Measurements from ENCODE around the gene KRTAP4-5.
"Not testable (repeated sequence)": the region's sequence is repeated elsewhere in the genome, so short reads cannot be mapped to it uniquely, and the experiment has no call there.

Gene KRTAP4-5

GRCh38 chr17:41108728-41109386 lies 40.8 kb downstream of the KRTAP4-5 start:
- DNase-seq (ENCODE audit: low read depth in 2 of 2), result not testable (repeated sequence)

GRCh38 chr17:41107941-41108450 lies 41.6 kb downstream of the KRTAP4-5 start:
- no peak for DNase-seq (ENCODE audit: low read depth in 2 of 2)

- not testable (repeated sequence) for DNase-seq (ENCODE audit: low read depth in 2 of 2)
Measured at GRCh38 chr17:41105347-41105746, 44.3 kb downstream of the KRTAP4-5 start, which contains the start of gene KRTAP4-9. KRTAP4-9 (plus strand) TSS chr17:41105389; CDS start chr17:41105389, 0 bp downstream.

- DNase-seq (ENCODE audit: low read depth in 2 of 2), result not testable (repeated sequence)
Measured at GRCh38 chr17:41104386-41105038, 45.1 kb downstream of the KRTAP4-5 start.

- no peak for DNase-seq (ENCODE audit: low read depth in 2 of 2)
Measured at GRCh38 chr17:41103896-41104295, 45.7 kb downstream of the KRTAP4-5 start.

GRCh38 chr17:41101586-41102259 lies 47.9 kb downstream of the KRTAP4-5 start, which contains the start of gene KRTAP4-16:
KRTAP4-16 (minus strand) TSS chr17:41102209; CDS start chr17:41102209, 0 bp downstream.
- no peak for DNase-seq (ENCODE audit: low read depth in 2 of 2)

GRCh38 chr17:41099682-41100480 lies 49.7 kb downstream of the KRTAP4-5 start:
- not testable (repeated sequence) for DNase-seq (ENCODE audit: low read depth in 2 of 2)
